Body of pancreas (tissue), 4 donors: ENCODE data around the gene CKAP2. TPM values are rescaled to one million over a fixed set of nuclear protein-coding genes. Genes with fewer than 3 reads are reported as not detected.
"Not testable (repeated sequence)": the region's sequence is repeated elsewhere in the genome, so short reads cannot be mapped to it uniquely, and the experiment has no call there.

ENCODE experiments used
- ATAC-seq: fragments of 150-250 bp; one replicate; pipeline ENCODE4 v1.9.1; 2016
- DNase-seq, 4 donors: peaks; one replicate each; pipeline ENCODE4 v3.0.0-alpha.2; 2019
- H3K27ac ChIP-seq, 4 donors: fragments of 200-600 bp; sonication (generic); 1 replicate in 3 of 4; 2 replicates in 1 of 4; pipeline versions ENCODE4 v1.5.1 to v1.6.1; 2016 to 2019; ENCODE audit warnings: mild to moderate bottlenecking in 1 of 4, mixed read lengths in 1 of 4, moderate library complexity in 1 of 4
- H3K27me3 ChIP-seq, 2 donors: fragments of 200-600 bp; sonication (generic); one replicate each; pipeline ENCODE4 v1.6.0; 2016; ENCODE audit warnings: mild to moderate bottlenecking in 1 of 2
- H3K36me3 ChIP-seq, 2 donors: fragments of 200-600 bp; sonication (generic); replicated peaks in 1 of 2; 2 replicates each; pipeline ENCODE4 v1.5.1; 2016; ENCODE audit warnings: low read depth in 2 of 2; ENCODE audit not compliant: insufficient read depth in 1 of 2
- H3K4me1 ChIP-seq: fragments of 200-600 bp; sonication (generic); one replicate; pipeline ENCODE4 v1.6.0; 2016
- H3K4me3 ChIP-seq, 2 donors: fragments of 200-600 bp; sonication (generic); 1 replicate in 1 of 2; 2 replicates in 1 of 2; pipeline ENCODE4 v1.5.1; 2016 to 2019
- H3K9me3 ChIP-seq, 3 donors: fragments of 200-600 bp; sonication (generic); 1 replicate in 2 of 3; 2 replicates in 1 of 3; pipeline ENCODE4 v1.5.1; 2016
- POLR2A ChIP-seq, 3 donors: fragments of 450-650 bp; IDR thresholded peaks; one replicate each; pipeline ENCODE4 v1.6.1; 2016; ENCODE audit warnings: antibody characterized with exemption in 3 of 3, mild to moderate bottlenecking in 2 of 3
- WGBS, 2 donors: methylation state at CpG; one replicate each; pipeline ENCODE4 v1.1.5; 2017; 5-methylcytosine and 5-hydroxymethylcytosine counted together
- intact Hi-C: fragments of 100-400 bp; cut with DNase I; formaldehyde crosslinking; loops from one replicate; pipeline ENCODE4 v1.15.1; 2023
- total RNA-seq, 2 donors: library from RNA; depleted of rRNA; stranded (reverse); fragments of >200 nt; gene quantifications; one replicate each; pipeline ENCODE4 v1.1.0, GENCODE V29; 2016
- TF ChIP-seq, protein P1 (sequence below), 7 experiments: fragments of 450-650 bp in 4 of 7; fragments of 200-600 bp in 3 of 7; sonication (generic) in 3 of 7; IDR thresholded peaks; one replicate each; pipeline ENCODE4 v1.5.1; 2016 to 2019; ENCODE audit warnings: antibody characterized with exemption in 7 of 7

Gene CKAP2
- total RNA-seq, 2 donors from 2014 or later: 5.2 to 5.9 TPM

DNA sequence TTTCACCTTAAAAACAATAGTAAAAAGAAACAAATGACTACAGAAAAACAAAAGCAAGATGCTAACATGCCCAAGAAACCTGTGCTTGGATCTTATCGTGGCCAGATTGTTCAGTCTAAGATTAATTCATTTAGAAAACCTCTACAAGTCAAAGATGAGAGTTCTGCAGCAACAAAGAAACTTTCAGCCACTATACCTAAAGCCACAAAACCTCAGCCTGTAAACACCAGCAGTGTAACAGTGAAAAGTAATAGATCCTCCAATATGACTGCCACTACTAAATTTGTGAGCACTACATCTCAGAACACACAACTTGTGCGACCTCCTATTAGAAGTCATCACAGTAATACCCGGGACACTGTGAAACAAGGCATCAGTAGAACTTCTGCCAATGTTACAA lies 6.0 kb downstream of the CKAP2 start:
- H3K27me3 ChIP-seq: no peaks in the 10 kb centered on the region
- no peaks in the 10 kb centered on the region for H3K9me3 ChIP-seq
- ATAC-seq (no peak), DNase-seq (no peak)
- intact Hi-C loops: no loop called here
- H3K27ac ChIP-seq: no peak overlapping the region
- WGBS, 2 donors: 79 to 92% methylated on average over 3 of the region's 3 CpGs
- TF ChIP-seq, protein P1, sequence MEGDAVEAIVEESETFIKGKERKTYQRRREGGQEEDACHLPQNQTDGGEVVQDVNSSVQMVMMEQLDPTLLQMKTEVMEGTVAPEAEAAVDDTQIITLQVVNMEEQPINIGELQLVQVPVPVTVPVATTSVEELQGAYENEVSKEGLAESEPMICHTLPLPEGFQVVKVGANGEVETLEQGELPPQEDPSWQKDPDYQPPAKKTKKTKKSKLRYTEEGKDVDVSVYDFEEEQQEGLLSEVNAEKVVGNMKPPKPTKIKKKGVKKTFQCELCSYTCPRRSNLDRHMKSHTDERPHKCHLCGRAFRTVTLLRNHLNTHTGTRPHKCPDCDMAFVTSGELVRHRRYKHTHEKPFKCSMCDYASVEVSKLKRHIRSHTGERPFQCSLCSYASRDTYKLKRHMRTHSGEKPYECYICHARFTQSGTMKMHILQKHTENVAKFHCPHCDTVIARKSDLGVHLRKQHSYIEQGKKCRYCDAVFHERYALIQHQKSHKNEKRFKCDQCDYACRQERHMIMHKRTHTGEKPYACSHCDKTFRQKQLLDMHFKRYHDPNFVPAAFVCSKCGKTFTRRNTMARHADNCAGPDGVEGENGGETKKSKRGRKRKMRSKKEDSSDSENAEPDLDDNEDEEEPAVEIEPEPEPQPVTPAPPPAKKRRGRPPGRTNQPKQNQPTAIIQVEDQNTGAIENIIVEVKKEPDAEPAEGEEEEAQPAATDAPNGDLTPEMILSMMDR (IDR thresholded peaks at IDR 0.05): no peak
- no peak for TF ChIP-seq POLR2A (IDR thresholded peaks at IDR 0.05)
- no peak overlapping the region for H3K4me3 ChIP-seq
- H3K36me3 ChIP-seq: peaks cover 0 to 3% of the 10 kb centered on the region in 2 donors
- H3K4me1 ChIP-seq: peaks cover 5% of the 10 kb centered on the region

DNA sequence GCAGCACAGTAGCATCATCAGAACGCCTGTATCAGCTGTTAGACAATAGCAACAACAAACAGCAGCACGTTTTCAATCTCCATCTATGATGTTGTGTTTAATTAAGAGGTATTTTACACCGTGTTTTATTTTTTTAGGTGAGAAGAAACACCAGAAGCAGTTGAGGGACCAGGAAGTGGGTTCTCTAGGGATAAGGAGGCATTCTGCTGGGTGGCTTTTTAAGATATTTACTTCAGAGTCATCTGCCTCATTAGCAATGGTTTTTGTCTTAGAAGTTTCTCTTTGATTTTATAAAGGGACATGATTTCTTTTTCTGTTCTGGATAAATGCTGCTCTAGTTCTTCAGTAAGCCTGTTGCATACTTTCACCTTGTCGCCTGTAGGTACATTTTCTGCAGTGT lies 8.2 kb downstream of the CKAP2 start:
- no peak overlapping the region for H3K4me3 ChIP-seq
- peaks cover 0 to 3% of the 10 kb centered on the region in 2 donors for H3K36me3 ChIP-seq
- no peaks in the 10 kb centered on the region for H3K9me3 ChIP-seq
- no peak overlapping the region for H3K27ac ChIP-seq
- no peak for ATAC-seq
- intact Hi-C loops: no loop called here
- WGBS, 2 donors: 80 to 81% methylated on average over 4 of the region's 4 CpGs
- no peak for TF ChIP-seq POLR2A (IDR thresholded peaks at IDR 0.05)
- TF ChIP-seq, protein P1 (IDR thresholded peaks at IDR 0.05): no peak
- no peaks in the 10 kb centered on the region for H3K4me1 ChIP-seq
- DNase-seq: no peak
- no peaks in the 10 kb centered on the region for H3K27me3 ChIP-seq

DNA sequence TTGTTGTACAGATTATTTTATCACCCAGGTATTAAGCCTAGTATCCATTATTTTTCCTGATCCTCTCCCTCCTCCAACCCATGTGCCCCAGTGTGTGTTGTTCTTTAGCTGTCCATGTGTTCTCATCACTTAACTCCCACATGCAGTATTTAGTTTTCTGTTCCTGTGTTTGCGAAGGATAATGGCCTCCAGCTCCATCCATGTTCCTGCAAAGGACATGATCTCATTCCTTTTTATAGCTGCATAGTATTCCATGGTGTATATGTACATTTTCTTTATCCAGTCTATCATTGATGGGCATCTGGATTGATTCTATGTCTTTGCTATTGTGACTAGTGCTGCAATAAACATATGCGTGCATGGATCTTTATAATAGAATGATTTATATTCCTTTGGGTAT lies 13.2 kb downstream of the CKAP2 start:
- H3K4me1 ChIP-seq, H3K27me3 ChIP-seq, ATAC-seq, DNase-seq, intact Hi-C loops, H3K27ac ChIP-seq, H3K9me3 ChIP-seq, H3K36me3 ChIP-seq, H3K4me3 ChIP-seq: not testable (repeated sequence)
- 96 to 98% methylated on average over 2 of the region's 2 CpGs for WGBS, 2 donors

DNA sequence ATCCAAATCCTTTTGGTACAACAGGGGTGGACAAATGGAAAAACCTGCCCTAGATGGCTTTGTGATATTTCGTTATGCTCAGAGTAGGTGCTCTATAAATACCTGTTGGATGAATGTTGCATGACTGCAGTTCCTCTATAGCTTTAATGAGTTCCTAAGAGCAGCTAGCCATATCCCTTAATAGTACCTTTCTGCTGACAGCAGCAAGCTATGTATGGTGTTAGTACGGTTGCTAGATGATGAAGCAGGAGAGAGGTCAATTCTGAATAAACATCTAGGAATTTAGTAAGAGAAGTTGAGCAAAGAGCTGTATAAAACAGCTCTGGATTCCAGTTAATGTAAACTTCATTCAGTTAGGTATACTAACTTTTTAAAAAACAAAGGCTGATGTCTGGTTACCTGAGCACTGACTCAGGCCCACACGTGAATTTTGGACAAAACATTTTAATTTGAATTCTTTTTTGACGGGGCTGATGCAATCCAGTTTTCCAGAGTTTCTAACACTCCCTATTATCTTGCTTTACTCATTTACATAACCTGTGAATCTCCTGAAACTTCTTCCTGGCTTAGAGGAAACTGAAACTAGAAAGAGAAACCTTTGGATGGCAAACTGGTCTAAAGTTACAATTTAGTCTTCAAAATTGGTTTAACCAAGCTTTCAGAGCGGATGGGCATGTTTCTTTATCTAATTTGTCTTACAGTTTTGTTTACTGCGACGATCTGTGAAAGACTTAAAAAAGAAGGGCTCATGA lies 25.6 kb downstream of the CKAP2 start:
- H3K4me3 ChIP-seq, H3K9me3 ChIP-seq, H3K27ac ChIP-seq, H3K4me1 ChIP-seq, ATAC-seq, intact Hi-C loops, H3K36me3 ChIP-seq, H3K27me3 ChIP-seq, DNase-seq: not testable (repeated sequence)
- 79 to 80% methylated on average over 6 of the region's 7 CpGs for whole genome bisulfite sequencing, 2 donors

DNA sequence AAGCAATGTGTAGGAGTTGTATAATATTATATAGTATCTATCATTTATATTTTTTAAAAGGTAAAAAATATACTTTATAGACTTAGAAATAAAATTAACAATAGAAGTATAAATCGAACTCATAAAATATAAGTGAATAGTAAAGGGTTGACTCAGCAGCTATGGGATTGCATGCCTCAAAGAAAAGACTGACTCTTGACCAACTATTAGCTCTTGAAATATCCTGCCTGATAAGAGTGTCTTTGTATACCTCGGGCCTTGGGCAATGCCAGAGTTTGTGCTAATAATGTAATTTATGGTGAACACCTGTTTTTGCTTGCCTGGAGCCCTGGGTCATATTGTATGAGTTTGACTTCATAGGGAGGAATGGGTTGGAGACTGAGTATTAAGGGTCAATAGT lies 31.8 kb downstream of the CKAP2 start:
- H3K9me3 ChIP-seq, ATAC-seq, DNase-seq, H3K27ac ChIP-seq, H3K4me3 ChIP-seq, intact Hi-C loops, H3K4me1 ChIP-seq, H3K36me3 ChIP-seq, H3K27me3 ChIP-seq: not testable (repeated sequence)
- 39 to 44% methylated on average over 2 of the region's 2 CpGs for whole genome bisulfite sequencing, 2 donors

DNA sequence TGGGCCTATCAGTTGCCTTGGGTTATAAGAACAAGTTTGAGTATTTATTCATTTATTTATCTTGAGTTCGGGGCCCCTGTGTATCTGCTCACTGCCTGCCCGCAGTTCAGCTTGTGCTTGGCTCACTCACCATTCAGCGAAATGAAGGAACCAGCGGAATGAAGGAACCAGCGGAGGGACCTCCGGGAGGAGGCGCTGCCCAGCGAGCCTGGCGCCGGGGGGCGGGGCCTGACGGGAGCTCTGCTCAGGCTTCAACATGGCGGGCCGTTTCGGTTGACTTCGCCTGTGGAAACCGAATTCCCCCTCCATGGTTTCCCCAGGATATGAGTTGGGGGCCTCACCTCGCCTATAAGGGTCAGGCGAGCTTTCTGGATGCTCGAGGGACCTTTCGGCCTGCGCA lies 33.5 kb downstream of the CKAP2 start:
- H3K36me3 ChIP-seq, intact Hi-C loops, ATAC-seq, H3K27me3 ChIP-seq, H3K4me1 ChIP-seq, H3K9me3 ChIP-seq, DNase-seq, H3K4me3 ChIP-seq, H3K27ac ChIP-seq: not testable (repeated sequence)
- no CpG with 5 or more reads among the region's 22 CpGs for WGBS, 2 donors

DNA sequence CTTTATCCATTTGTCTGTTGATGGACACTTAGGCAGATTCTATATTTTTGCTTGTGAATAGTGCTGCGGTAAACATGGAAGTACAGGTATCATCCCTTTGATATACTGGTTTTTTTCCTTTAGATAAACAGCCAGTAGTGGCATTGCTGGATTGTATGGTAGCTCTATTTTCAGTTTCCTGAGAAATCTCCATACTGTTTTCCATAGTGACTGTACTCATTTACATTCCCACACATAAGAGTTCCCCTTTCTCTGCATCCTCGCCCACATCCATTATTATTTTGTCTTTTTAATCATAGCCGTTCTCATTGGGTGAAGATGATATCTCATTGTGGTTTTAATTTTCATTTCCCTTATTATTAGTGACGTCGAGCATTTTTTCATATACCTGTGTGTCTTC lies 35.7 kb downstream of the CKAP2 start:
- H3K4me1 ChIP-seq, H3K9me3 ChIP-seq, DNase-seq, ATAC-seq, H3K27me3 ChIP-seq, intact Hi-C loops, H3K36me3 ChIP-seq, H3K27ac ChIP-seq, H3K4me3 ChIP-seq: not testable (repeated sequence)
- 63 to 82% methylated on average over 3 to 4 of the region's 5 CpGs for WGBS, 2 donors

DNA sequence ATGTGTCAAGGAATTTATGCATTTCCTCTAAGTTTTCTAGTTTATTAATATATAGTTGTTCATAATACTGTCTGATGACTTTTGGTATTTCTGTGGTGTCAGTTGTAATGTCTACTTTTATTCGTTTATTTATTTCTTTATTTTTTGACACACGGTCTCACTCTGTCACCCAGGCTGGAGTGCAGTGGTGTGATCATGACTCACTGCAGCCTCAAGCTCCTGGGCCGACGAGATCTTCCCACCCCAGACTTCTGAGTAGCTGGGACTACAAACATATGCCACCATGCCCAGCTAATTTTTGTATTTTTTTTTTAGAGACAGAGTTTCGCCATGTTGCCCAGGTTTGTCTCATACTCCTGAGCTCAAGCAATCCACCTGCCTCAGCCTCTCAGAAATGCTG lies 39.0 kb downstream of the CKAP2 start:
- H3K27me3 ChIP-seq, H3K36me3 ChIP-seq, DNase-seq, intact Hi-C loops, ATAC-seq, H3K4me3 ChIP-seq, H3K4me1 ChIP-seq, H3K9me3 ChIP-seq, H3K27ac ChIP-seq: not testable (repeated sequence)
- 72 to 82% methylated on average over 4 to 5 of the region's 5 CpGs for WGBS, 2 donors

DNA sequence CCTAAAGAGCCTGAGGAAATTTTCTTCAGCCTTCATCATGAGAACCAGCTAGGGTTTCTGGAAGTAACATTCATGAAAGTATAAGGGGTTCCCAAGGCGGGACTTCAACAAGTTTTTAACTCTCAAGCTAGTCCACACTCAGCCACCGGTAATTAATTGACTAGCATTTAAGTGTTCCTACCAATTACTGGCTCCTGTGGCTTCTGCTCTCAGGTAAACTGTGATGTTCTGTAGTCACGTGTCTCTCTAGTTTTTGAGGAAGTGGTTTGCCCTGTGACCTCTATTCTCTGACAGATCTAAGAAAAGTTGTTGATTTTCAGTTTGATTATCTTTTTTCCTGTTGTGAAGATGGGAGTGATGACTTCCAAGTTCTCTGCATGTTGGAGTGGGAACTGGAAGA lies 42.7 kb downstream of the CKAP2 start:
- intact Hi-C loops, H3K9me3 ChIP-seq, H3K27ac ChIP-seq, H3K4me3 ChIP-seq, DNase-seq, H3K27me3 ChIP-seq, H3K36me3 ChIP-seq, H3K4me1 ChIP-seq, ATAC-seq: not testable (repeated sequence)
- 73 to 92% methylated on average over 2 to 3 of the region's 3 CpGs for WGBS, 2 donors

DNA sequence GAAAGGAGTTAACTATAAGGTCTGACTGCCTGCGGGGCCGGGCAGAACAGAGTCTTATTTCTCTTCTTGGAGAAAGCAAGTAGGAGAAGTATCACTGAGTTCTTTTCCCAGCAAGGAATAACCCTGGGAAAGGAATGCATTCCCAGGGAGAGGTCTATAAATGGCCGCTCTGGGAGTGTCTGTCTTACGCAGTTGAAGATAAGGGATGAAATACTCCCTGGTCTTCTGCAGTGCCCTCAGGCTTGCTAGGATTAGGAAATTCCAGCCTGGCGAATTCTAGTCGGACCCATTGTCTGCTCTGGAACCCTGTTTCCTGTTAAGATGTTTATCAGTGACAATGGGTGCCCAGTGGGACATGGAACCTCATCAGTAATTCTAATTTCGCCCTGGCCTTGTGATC lies 47.0 kb downstream of the CKAP2 start:
- H3K4me3 ChIP-seq, intact Hi-C loops, H3K36me3 ChIP-seq, H3K27ac ChIP-seq, H3K27me3 ChIP-seq, DNase-seq, H3K4me1 ChIP-seq, H3K9me3 ChIP-seq, ATAC-seq: not testable (repeated sequence)
- WGBS, 2 donors: 87% methylated on average over 7 of the region's 7 CpGs
